AG04450 (cell line): ENCODE data around the gene EML1. TPM values are rescaled to one million over a fixed set of nuclear protein-coding genes. Genes with fewer than 3 reads are reported as not detected.

Experiments
- CTCF ChIA-PET: fragments of 300-600, 350-600 bp; formaldehyde crosslinking; extraction: SDS; loops from one replicate; lab custom pipeline; 2022; ENCODE audit warnings: antibody characterized with exemption, inconsistent platforms; lab: Charles Lee
- POLR2A ChIA-PET: fragments of 350-600 bp; formaldehyde crosslinking; extraction: SDS; loops from one replicate; lab custom pipeline; 2021; ENCODE audit warnings: antibody characterized with exemption, inconsistent platforms; lab: Yijun Ruan, JAX
- DNase-seq: peaks from one replicate; pipeline ENCODE4 v3.0.0-alpha.2; 2011; ENCODE audit warnings: low read depth, low spot score
- H3K27ac ChIP-seq: one replicate; pipeline ENCODE4 v1.5.1; 2012; ENCODE audit warnings: low read depth, low read length, control low read depth
- H3K27me3 ChIP-seq: one replicate; pipeline ENCODE4 v1.6.0; 2012; ENCODE audit warnings: low read length; ENCODE audit not compliant: control insufficient read depth, insufficient read depth
- H3K4me3 ChIP-seq: 2 replicates; pipeline ENCODE4 v1.5.1; 2011; ENCODE audit warnings: mild to moderate bottlenecking, low read depth, low read length, control low read depth
- H3K9me3 ChIP-seq: 2 replicates; pipeline ENCODE4 v1.5.1; 2012; ENCODE audit warnings: low read length; ENCODE audit not compliant: control insufficient read depth, insufficient read depth
- CTCF ChIP-seq: IDR thresholded peaks from 2 replicates; pipeline ENCODE4 v1.5.1; 2011; ENCODE audit warnings: low read depth, low read length, control low read depth, inconsistent platforms
- polyA plus RNA-seq: library from polyadenylated mRNA; depleted of rRNA; stranded (reverse); fragments of >200 nt; gene quantifications from 2 replicates; pipeline ENCODE4 v1.2.3, GENCODE V29; 2011

EML1 gene
- polyA plus RNA-seq, 1 experiment: 37.7 TPM

GRCh38 chr14:99806836-99807235, 13.6 kb downstream of the EML1 start:
- Histone ChIP-seq H3K9me3 (no peaks in the 10 kb centered on the region), H3K27me3 (no peaks in the 10 kb centered on the region), H3K27ac (no peak overlapping the region), H3K4me3 (no peak overlapping the region)
- ChIA-PET POLR2A (no interaction called here), CTCF (interaction anchor here (0.6 to 1.6 kb wide), 2 partner anchors 78 to 140 kb away, joined by 3 to 4 read pairs; no protein-coding TSS in a partner anchor)
- DNase-seq: no peak
- no peak for TF ChIP-seq CTCF

DNA sequence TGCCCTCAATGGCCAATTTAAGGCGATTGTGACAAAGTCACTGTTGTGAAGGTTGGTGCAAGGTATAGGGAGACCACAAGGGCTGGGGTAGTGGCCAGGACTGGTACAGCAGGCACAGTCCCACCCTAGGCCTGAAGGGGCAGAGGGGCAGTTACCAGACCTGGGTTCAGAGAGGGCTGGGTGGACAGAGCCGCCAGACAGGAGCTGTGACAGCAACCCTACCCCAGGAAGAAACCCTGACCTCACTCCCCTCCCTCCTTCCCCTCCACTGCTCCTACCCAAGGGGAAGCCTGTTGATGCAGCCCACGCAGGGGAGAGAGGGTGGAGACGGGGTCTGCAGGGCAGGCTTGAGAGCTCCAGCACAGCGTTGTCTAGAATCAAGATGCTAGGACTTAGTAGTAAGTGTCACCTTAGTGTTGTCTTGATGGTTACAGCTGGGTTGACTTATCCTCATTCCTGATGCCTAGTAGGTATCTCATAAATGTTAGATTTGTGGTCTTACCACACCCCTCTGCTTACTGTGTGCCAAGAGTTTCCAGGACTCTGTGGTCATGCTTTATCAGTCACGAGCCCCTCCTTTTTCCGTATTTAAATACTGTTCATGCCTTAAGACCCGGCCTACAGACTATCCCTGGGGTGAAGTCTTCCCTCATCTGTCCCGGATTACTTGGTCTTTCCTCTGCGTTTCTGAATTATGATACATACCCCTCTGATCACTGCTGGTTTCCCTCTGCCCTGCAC, 14.4 kb downstream of the EML1 start:
- no peak for DNase-seq
- TF ChIP-seq CTCF: no peak
- ChIA-PET POLR2A (no interaction called here), CTCF (interaction anchor here (1.1 to 1.8 kb wide), 4 partner anchors 11 to 140 kb away, joined by 3 to 8 read pairs (median 4); no protein-coding TSS in a partner anchor)
- Histone ChIP-seq H3K9me3 (no peaks in the 10 kb centered on the region), H3K27ac (no peak overlapping the region), H3K4me3 (no peak overlapping the region), H3K27me3 (no peaks in the 10 kb centered on the region)

- CTCF ChIA-PET: interaction anchor here (0.7 to 1.8 kb wide), 6 partner anchors 8 to 139 kb away, joined by 3 to 8 read pairs (median 4); partner anchors contain the start of gene EML1
- H3K27me3 ChIP-seq: no peaks in the 10 kb centered on the region
- POLR2A ChIA-PET: interaction anchor here (0.6 kb wide), 1 partner anchor 439 kb away, joined by 12 read pairs; no protein-coding TSS in a partner anchor
- no peaks in the 10 kb centered on the region for H3K9me3 ChIP-seq
- H3K4me3 ChIP-seq: no peak overlapping the region
- DNase-seq: no peak
- no peak for TF ChIP-seq CTCF
- no peak overlapping the region for H3K27ac ChIP-seq
Measured at GRCh38 chr14:99808154-99808505, 14.9 kb downstream of the EML1 start.

DNA sequence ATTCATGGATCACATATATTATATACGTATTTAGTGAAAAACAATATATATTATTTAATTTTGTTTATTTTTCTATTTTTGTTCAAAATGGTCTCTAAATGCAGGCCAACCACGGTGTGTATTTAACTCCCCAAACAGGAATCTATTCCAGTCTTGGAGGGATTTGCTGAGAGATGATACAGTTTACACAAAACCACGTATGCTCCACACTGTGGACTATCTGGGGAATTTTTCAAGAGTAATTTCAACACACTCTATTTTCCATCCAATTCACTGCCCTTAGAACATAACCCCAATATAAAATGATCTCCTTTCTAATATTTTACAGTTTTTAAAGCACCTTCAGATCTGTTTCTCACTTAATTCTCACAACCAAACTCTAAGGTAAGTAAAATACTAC, 15.3 kb downstream of the EML1 start:
- Histone ChIP-seq H3K27ac (no peak overlapping the region), H3K27me3 (no peaks in the 10 kb centered on the region), H3K4me3 (no peak overlapping the region), H3K9me3 (no peaks in the 10 kb centered on the region)
- POLR2A ChIA-PET: interaction anchor here (0.6 kb wide), 1 partner anchor 439 kb away, joined by 12 read pairs; no protein-coding TSS in a partner anchor
- no peak for DNase-seq
- TF ChIP-seq CTCF: 0 out of 2 replicates have a peak, but pooled peaks have one; percentile 6
- CTCF ChIA-PET: interaction anchor here (0.7 to 1.8 kb wide), 4 partner anchors 9 to 79 kb away, joined by 3 to 8 read pairs (median 4); partner anchors contain the start of gene EML1

GRCh38 chr14:99809360-99809759, 16.1 kb downstream of the EML1 start:
- ChIA-PET POLR2A (no interaction called here), CTCF (interaction anchor here (1.2 to 1.8 kb wide), 2 partner anchors 10 to 80 kb away, joined by 3 to 8 read pairs; no protein-coding TSS in a partner anchor)
- no peak for TF ChIP-seq CTCF
- Histone ChIP-seq H3K27ac (no peak overlapping the region), H3K9me3 (no peaks in the 10 kb centered on the region), H3K27me3 (no peaks in the 10 kb centered on the region), H3K4me3 (no peak overlapping the region)
- DNase-seq: peak; percentile 41
